Activated CD8-positive, alpha-beta memory T cell treated with anti-CD3 and anti-CD28 coated beads, Interleukin-2, amount 50 U/mL, for 24 hours (primary cell): ENCODE measurements around the gene DQX1.

ENCODE experiments used
- DNase-seq: peaks from one replicate; pipeline ENCODE4 v3.0.0-alpha.2; 2020; ENCODE audit errors: extremely low read depth

The DQX1 gene

GRCh38 chr2:74511104-74511989, 14.7 kb downstream of the DQX1 start:
- no peak for DNase-seq

- no peak for DNase-seq
Observed at GRCh38 chr2:74510272-74510671, 15.8 kb downstream of the DQX1 start.

GRCh38 chr2:74507926-74508520, 18.0 kb downstream of the DQX1 start:
- no peak for DNase-seq

GRCh38 chr2:74507145-74507925, 18.7 kb downstream of the DQX1 start, which contains the start of gene PCGF1:
PCGF1 (minus strand) TSS chr2:74507695; CDS start chr2:74507668, 27 bp downstream.
- peak; percentile 94 for DNase-seq

GRCh38 chr2:74505448-74506246, 20.4 kb downstream of the DQX1 start:
- no peak for DNase-seq

- no peak for DNase-seq
Observed at GRCh38 chr2:74504591-74504990, 21.4 kb downstream of the DQX1 start.

- DNase-seq: no peak
Observed at GRCh38 chr2:74503506-74504475, 22.2 kb downstream of the DQX1 start.

- DNase-seq: no peak
Observed at GRCh38 chr2:74502720-74503505, 23.1 kb downstream of the DQX1 start.

- DNase-seq: no peak
Observed at GRCh38 chr2:74502147-74502719, 23.8 kb downstream of the DQX1 start.

- no peak for DNase-seq
Observed at GRCh38 chr2:74501335-74502071, 24.5 kb downstream of the DQX1 start.

- no peak for DNase-seq
Observed at GRCh38 chr2:74500578-74500946, 25.5 kb downstream of the DQX1 start.

GRCh38 chr2:74499940-74500577, 26.0 kb downstream of the DQX1 start:
- DNase-seq: no peak

GRCh38 chr2:74499267-74499939, 26.6 kb downstream of the DQX1 start, which contains the start of gene LBX2:
LBX2 (minus strand) TSS chr2:74499603; CDS start chr2:74499537, 66 bp downstream.
- DNase-seq: no peak

GRCh38 chr2:74498500-74499266, 27.3 kb downstream of the DQX1 start:
- DNase-seq: no peak

GRCh38 chr2:74497777-74498499, 28.1 kb downstream of the DQX1 start:
- DNase-seq: no peak
